A673 (cell line): ENCODE data around the gene SCAF1.
"Not testable (repeated sequence)": the region's sequence is repeated elsewhere in the genome, so short reads cannot be mapped to it uniquely, and the experiment has no call there.

Experiments
- CTCF ChIP-seq: fragments of 300-800, 200-600 bp; sonication (generic); conservative IDR thresholded peaks from 2 replicates; pipeline ENCODE4 v1.5.1; 2017; ENCODE audit warnings: low read depth, mild to moderate bottlenecking, antibody characterized with exemption, low read length, moderate library complexity, mixed read lengths
- EZH2 ChIP-seq: fragments of 200-600 bp; sonication (generic); IDR thresholded peaks from 2 replicates; pipeline ENCODE4 v1.6.1; 2017; ENCODE audit warnings: borderline replicate concordance, low read depth, mild to moderate bottlenecking, mixed read lengths, antibody characterized with exemption, low read length; ENCODE audit not compliant: poor library complexity, severe bottlenecking

DNA sequence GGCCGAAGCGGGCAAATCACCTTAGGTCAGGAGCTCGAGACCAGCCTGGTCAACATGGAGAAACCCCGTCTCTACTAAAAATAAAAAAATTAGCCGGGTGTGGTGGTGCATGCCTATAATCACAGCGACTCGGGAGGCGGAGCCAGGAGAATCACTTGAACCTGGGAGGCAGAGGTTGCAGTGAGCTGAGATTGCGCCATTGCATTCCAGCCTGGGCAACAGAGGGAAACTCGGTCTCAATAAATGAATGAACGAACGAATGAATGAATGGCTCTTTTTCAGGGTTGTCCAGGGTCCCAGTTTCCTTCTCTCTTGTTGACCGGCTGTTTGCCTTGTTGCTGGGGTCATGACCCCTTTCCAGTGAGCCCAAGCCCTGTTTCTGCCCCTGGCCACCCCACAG, 24.1 kb upstream of the SCAF1 start:
- not testable (repeated sequence) for TF ChIP-seq CTCF, EZH2
